Skeletal muscle tissue (tissue), 4 donors: ENCODE results near the gene OR5A1. TPM values are rescaled to one million over a fixed set of nuclear protein-coding genes. Genes with fewer than 3 reads are reported as not detected.
"Not testable (repeated sequence)": the region's sequence is repeated elsewhere in the genome, so short reads cannot be mapped to it uniquely, and the experiment has no call there.

Source experiments
- H3K27ac ChIP-seq: one replicate; pipeline ENCODE4 v1.7.0; 2013; ENCODE audit warnings: mild to moderate bottlenecking, low read depth, low read length, inconsistent platforms
- H3K27me3 ChIP-seq, 3 donors: one replicate each; pipeline ENCODE4 v1.7.0; 2013; ENCODE audit warnings: low read length in 3 of 3; ENCODE audit not compliant: control insufficient read depth in 3 of 3, insufficient read depth in 3 of 3
- H3K36me3 ChIP-seq, 3 donors: one replicate each; pipeline ENCODE4 v1.7.0; 2013; ENCODE audit warnings: low read length in 3 of 3; ENCODE audit not compliant: control insufficient read depth in 3 of 3, insufficient read depth in 3 of 3
- H3K4me1 ChIP-seq, 3 donors: one replicate each; pipeline ENCODE4 v1.7.0; 2013; ENCODE audit warnings: low read length in 3 of 3, mild to moderate bottlenecking in 3 of 3; ENCODE audit not compliant: control insufficient read depth in 3 of 3, insufficient read depth in 3 of 3
- H3K4me3 ChIP-seq, 3 donors: one replicate each; pipeline ENCODE4 v1.7.0; 2013; ENCODE audit warnings: low read length in 3 of 3
- H3K9ac ChIP-seq, 3 donors: one replicate each; pipeline ENCODE4 v1.7.0; 2013; ENCODE audit warnings: low read length in 3 of 3, mild to moderate bottlenecking in 3 of 3, moderate library complexity in 2 of 3, low read depth in 1 of 3
- H3K9me3 ChIP-seq, 3 donors: one replicate each; pipeline ENCODE4 v1.7.0; 2013; ENCODE audit warnings: low read length in 3 of 3; ENCODE audit not compliant: control insufficient read depth in 3 of 3
- total RNA-seq: library from RNA; depleted of rRNA; stranded (reverse); fragments of >200 nt; gene quantifications from one replicate; pipeline ENCODE4 v1.2.3, GENCODE V29; 2014
- donor health status: Osteomylitis.

The OR5A1 gene
- total RNA-seq, 1 donor from 2014 or later = not detected

- Histone ChIP-seq H3K9me3 (no peaks in the 10 kb centered on the region), H3K27ac (no peak overlapping the region), H3K27me3 (no peaks in the 10 kb centered on the region), H3K9ac (no peak overlapping the region), H3K4me3 (no peak overlapping the region), H3K4me1 (no peaks in the 10 kb centered on the region), H3K36me3 (no peaks in the 10 kb centered on the region)
These were observed 12.4 kb upstream of the OR5A1 start for GRCh38 chr11:59423835-59424234.

GRCh38 chr11:59425131-59425530 is 11.1 kb upstream of the OR5A1 start:
- Histone ChIP-seq H3K4me3 (no peak overlapping the region), H3K4me1 (no peaks in the 10 kb centered on the region), H3K27me3 (no peaks in the 10 kb centered on the region), H3K36me3 (no peaks in the 10 kb centered on the region), H3K9ac (no peak overlapping the region), H3K9me3 (no peaks in the 10 kb centered on the region), H3K27ac (no peak overlapping the region)

- no peak within 1 kb of the TSS for H3K27ac ChIP-seq
- H3K36me3 ChIP-seq = no peaks in the 10 kb centered on the region
These were observed 9.8 kb upstream of the OR5A1 start, which contains the start of gene OR5A2 for GRCh38 chr11:59426361-59427067. OR5A2 (minus strand) TSS chr11:59426413; CDS start chr11:59422953, 3,460 bp downstream.

GRCh38 chr11:59427068-59427382 is 9.2 kb upstream of the OR5A1 start:
- Histone ChIP-seq H3K36me3 (no peaks in the 10 kb centered on the region), H3K4me1 (no peaks in the 10 kb centered on the region), H3K9ac (no peak overlapping the region), H3K4me3 (no peak overlapping the region), H3K27me3 (no peaks in the 10 kb centered on the region), H3K27ac (no peak overlapping the region), H3K9me3 (no peaks in the 10 kb centered on the region)

More at GRCh38 chr11:59426361-59427067, 9.8 kb upstream of the OR5A1 start, which contains the start of gene OR5A2:
- no peak within 1 kb of the TSS for H3K4me3 ChIP-seq
- no peaks in the 10 kb centered on the region for H3K27me3 ChIP-seq
- no peak within 1 kb of the TSS for H3K9ac ChIP-seq
- H3K4me1 ChIP-seq = no peaks in the 10 kb centered on the region
- no peaks in the 10 kb centered on the region for H3K9me3 ChIP-seq

GRCh38 chr11:59429924-59430516 is 6.2 kb upstream of the OR5A1 start:
- no peak overlapping the region for H3K27ac ChIP-seq
- H3K9me3 ChIP-seq = no peaks in the 10 kb centered on the region
- no peak overlapping the region for H3K9ac ChIP-seq
- H3K27me3 ChIP-seq = no peaks in the 10 kb centered on the region
- no peaks in the 10 kb centered on the region for H3K4me1 ChIP-seq
- no peaks in the 10 kb centered on the region for H3K36me3 ChIP-seq
- no peak overlapping the region for H3K4me3 ChIP-seq

GRCh38 chr11:59437770-59438169 is 1.5 kb downstream of the OR5A1 start:
- Histone ChIP-seq H3K27me3 (no peaks in the 10 kb centered on the region), H3K9me3 (no peaks in the 10 kb centered on the region), H3K36me3 (no peaks in the 10 kb centered on the region), H3K4me3 (no peak overlapping the region), H3K4me1 (no peaks in the 10 kb centered on the region), H3K27ac (no peak overlapping the region), H3K9ac (no peak overlapping the region)

GRCh38 chr11:59445624-59446023 is 9.4 kb downstream of the OR5A1 start:
- not testable (repeated sequence) for H3K9me3 ChIP-seq, H3K4me1 ChIP-seq, H3K27ac ChIP-seq, H3K4me3 ChIP-seq, H3K36me3 ChIP-seq, H3K9ac ChIP-seq, H3K27me3 ChIP-seq

GRCh38 chr11:59448484-59448883 is 12.2 kb downstream of the OR5A1 start:
- Histone ChIP-seq H3K9me3 (no peaks in the 10 kb centered on the region), H3K4me1 (no peaks in the 10 kb centered on the region), H3K9ac (no peak overlapping the region), H3K27ac (no peak overlapping the region), H3K27me3 (no peaks in the 10 kb centered on the region), H3K4me3 (no peak overlapping the region), H3K36me3 (no peaks in the 10 kb centered on the region)

GRCh38 chr11:59456661-59457060 is 20.4 kb downstream of the OR5A1 start, which contains the start of gene OR4D6:
OR4D6 (plus strand) TSS chr11:59456961; CDS start chr11:59456961, 0 bp downstream.
- H3K27me3 ChIP-seq = no peaks in the 10 kb centered on the region
- no peaks in the 10 kb centered on the region for H3K9me3 ChIP-seq
- H3K4me3 ChIP-seq = no peak within 1 kb of the TSS
- no peak within 1 kb of the TSS for H3K27ac ChIP-seq
- no peak within 1 kb of the TSS for H3K9ac ChIP-seq
- H3K36me3 ChIP-seq = no peaks in the 10 kb centered on the region
- no peaks in the 10 kb centered on the region for H3K4me1 ChIP-seq

GRCh38 chr11:59459916-59460315 is 23.6 kb downstream of the OR5A1 start:
- no peak overlapping the region for H3K9ac ChIP-seq
- no peaks in the 10 kb centered on the region for H3K9me3 ChIP-seq
- no peak overlapping the region for H3K27ac ChIP-seq
- H3K4me3 ChIP-seq = no peak overlapping the region
- no peaks in the 10 kb centered on the region for H3K36me3 ChIP-seq
- no peaks in the 10 kb centered on the region for H3K27me3 ChIP-seq
- no peaks in the 10 kb centered on the region for H3K4me1 ChIP-seq
